Measurements from ENCODE around the gene PLSCR4. TPM values are rescaled to one million over a fixed set of nuclear protein-coding genes. Genes with fewer than 3 reads are reported as not detected.
"Not testable (repeated sequence)": the region's sequence is repeated elsewhere in the genome, so short reads cannot be mapped to it uniquely, and the experiment has no call there.

The PLSCR4 gene, protein sequence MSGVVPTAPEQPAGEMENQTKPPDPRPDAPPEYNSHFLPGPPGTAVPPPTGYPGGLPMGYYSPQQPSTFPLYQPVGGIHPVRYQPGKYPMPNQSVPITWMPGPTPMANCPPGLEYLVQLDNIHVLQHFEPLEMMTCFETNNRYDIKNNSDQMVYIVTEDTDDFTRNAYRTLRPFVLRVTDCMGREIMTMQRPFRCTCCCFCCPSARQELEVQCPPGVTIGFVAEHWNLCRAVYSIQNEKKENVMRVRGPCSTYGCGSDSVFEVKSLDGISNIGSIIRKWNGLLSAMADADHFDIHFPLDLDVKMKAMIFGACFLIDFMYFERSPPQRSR
- polyA plus RNA-seq (2012; ENCODE audit: insufficient read depth, insufficient read length): not detected

DNA sequence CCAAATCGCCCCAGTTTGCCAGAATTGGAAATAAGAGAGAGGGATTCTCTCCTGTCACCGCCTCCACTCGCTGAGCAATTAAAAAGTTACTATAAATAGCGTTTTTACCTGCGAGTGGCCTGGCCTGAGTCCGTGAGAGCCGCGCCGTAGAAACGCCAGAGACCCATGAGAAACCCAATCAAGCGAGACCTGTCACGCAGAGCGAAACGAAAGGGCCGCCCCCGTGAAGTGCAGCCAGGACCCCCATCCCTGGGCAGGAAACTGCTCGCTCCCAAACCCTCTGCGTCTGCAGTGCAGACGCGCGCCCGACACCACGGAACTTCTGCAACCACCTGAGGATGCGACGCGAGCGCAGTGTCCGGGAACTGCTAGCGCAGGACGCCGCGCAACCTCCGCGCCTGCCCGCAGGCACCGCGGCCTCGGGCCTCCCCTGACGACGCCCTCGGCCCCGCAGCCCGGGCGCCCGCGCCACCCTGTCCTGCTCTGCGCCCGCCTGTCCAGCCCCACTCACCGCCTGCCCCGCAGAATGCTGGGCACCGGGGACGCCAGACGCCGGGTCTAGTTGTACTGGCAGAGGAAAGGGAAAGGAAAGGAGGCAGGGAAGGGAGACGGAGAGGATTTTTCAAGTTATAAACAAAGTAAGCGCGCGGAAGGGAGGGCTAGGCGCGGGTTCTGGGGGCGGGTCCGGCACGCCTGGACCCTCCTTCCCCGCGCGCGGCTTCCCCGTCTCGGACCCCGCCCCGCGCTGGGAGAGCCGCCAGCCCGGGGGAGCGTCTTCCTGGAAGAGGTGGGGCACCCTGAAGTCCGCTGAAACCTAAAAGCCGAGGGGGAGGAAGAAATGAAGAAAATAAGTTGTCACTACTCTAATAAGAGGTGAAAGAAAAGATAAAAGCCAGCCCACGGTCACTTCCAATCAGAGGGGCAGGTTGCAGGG is at the start of gene PLSCR4:
TSS of gene PLSCR4 (minus strand) at position 657 of the 934 bp plus-strand sequence. CDS start 29,034 bp downstream, outside the sequence.
- DNase-seq (ENCODE audit: low read depth, low spot score): no peak
- H3K4me3 ChIP-seq (ENCODE audit: low read length): no peak within 1 kb of the TSS

DNA sequence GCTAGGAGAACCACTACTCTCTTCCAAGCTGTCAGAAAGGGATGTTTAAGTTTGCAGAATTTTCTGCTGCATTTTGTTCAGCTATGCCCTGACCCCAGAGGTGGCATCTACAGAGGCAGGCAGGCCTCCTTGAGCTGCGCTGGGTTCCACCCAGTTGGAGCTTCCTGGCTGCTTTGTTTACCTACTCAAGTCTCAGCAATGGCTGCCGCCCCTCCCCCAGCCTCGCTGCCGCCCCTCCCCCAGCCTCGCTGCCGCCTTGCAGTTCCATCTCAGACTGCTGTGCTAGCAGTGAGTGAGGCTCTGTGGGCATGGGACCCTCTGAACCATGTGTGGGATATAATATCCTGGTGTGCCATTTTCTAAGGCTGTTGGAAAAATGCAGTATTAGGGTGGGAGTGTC is 42.5 kb upstream of the PLSCR4 start:
- not testable (repeated sequence) for H3K4me3 ChIP-seq (ENCODE audit: low read length); DNase-seq (ENCODE audit: low read depth, low spot score)

DNA sequence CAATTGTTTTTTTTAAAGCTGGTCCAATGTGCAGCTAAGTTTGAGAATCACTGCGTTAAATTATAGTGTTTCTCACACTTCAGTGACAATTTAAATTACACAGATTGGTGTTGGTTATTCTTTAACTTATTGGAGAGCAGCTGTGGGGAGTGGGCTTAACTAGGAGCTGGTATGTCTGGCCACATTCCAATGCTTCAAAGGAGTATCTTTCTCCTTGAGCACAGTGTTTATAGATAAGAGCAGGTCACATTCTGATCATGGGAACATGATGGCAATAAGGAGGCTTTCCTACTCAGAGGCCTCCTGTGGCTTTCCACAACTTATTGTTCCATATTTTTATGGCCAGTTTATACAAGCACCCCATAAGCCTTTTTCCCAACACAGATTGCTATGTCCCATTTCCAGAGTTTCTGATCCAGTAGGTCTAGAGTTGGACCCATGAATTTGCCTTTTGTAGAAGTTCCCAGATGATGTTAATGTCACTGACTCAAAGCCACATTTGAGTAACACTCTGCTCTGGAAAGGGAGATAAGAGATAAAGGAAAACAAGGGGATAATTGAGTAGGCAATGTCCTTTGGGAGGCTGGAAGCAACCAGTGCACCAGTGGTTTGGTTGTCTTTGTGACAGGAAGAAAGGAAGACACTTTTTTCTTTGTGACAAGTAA is 33.0 kb upstream of the PLSCR4 start:
- no peak for DNase-seq (ENCODE audit: low read depth, low spot score)
- no peak overlapping the region for H3K4me3 ChIP-seq (ENCODE audit: low read length)

DNA sequence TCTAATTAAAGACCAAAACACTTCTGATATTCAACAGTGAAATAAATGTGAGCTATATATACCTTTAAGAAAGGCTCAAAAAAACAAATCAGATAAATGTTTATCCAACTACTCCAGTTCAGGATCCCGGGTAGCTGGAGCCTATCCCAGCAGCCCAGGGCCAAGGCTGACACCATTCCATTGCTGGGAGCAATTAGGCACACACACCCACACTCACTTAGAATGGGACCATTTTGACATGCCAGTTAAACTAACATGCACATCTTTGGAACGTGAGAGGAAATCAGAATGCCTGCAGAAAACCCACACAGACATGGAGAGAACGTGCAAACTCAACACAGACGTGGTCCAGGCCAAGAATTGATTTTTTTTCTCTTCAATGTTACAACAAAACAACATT is 30.0 kb upstream of the PLSCR4 start:
- DNase-seq (ENCODE audit: low read depth, low spot score): no peak
- H3K4me3 ChIP-seq (ENCODE audit: low read length): no peak overlapping the region

DNA sequence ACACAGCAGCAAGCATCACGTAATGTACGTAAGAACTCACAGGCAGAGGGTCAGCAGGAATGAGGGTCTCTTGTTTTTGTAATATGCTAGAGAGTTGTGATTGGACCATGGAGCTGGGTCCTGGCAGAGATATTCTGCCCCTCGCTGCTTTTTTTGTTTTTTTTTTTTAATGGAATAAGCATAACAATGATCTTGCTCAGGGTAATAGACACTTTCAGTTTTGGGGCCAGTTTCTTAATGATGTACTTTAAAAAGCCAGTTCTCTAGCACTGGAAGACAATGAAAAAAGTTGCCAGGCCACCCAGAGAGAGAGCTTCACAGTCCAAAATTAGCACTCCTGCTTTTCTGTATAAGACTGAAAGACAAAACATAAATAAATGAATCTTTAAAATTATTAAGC is 29.0 kb upstream of the PLSCR4 start:
- DNase-seq (ENCODE audit: low read depth, low spot score): no peak
- no peak overlapping the region for H3K4me3 ChIP-seq (ENCODE audit: low read length)

DNA sequence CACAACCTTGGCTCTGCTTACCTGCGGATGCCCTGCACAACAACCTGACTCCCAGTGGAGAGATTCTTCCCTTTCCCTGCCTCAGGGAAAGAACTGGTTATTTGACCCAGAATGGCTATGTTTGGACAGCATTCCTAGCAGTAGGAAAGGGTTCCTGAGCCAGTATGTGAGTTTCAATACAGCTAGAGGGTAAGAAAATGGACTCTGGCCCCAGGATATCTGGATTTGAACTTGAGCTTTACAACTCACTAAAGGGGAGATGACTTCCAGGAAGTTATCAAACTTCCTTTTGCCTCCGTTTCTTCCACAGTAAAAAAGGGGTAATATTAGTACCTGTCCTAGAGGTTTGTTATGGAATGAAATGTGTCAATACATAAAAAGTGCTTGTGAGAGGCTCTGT is 28.1 kb upstream of the PLSCR4 start:
- no peak for DNase-seq (ENCODE audit: low read depth, low spot score)
- H3K4me3 ChIP-seq (ENCODE audit: low read length): no peak overlapping the region

DNA sequence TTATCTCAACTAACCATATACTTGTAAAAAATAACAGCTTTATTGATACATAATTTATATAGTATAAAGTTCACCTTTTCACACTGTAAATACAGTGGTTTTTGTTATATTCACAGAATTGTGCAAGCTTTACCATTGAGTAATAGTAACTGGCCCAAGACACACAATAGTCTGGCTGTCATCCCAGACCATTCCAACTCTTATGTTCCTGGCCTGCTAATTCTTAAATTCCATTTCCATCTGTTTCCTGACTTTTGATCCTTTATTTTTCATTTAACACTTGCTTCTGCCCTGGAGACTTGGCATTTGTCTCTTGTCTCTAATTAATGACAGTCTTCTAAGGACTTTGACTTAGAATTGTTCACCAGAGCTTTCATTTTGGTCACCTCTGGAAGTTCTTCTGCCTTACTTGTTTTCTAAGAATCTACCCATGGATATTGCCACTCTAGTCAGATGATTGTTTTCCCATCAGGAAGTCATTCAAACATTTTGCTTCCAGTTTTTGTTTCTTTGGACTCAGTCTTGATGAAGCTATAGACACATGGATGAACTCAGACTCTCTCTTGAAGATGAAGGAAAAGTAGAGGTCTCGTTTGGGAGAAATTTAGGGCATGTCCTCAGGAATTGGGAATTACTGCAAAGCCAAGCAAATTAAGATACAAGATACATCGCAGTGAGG is 27.2 kb upstream of the PLSCR4 start:
- no peak overlapping the region for H3K4me3 ChIP-seq (ENCODE audit: low read length)
- DNase-seq (ENCODE audit: low read depth, low spot score): no peak

DNA sequence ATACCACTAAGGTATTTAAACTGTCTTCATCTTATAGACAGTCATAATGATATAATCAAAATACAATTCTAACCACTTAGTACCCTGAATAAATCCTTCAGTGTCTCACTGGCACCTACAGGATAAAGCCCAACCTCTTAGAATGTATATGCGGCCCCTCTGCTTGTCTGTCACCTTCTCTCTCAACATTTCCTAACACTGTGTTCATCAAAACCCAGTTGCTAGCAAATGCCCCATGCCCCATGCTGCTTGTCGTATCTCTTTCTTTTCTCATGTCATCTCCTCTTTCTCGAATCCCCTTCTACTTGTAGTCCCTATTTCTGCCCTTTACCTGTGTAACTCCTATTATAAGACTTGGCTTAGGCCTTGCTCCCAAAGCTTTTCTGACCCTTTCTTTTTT is 24.6 kb upstream of the PLSCR4 start:
- no peak overlapping the region for H3K4me3 ChIP-seq (ENCODE audit: low read length)
- DNase-seq (ENCODE audit: low read depth, low spot score): no peak

DNA sequence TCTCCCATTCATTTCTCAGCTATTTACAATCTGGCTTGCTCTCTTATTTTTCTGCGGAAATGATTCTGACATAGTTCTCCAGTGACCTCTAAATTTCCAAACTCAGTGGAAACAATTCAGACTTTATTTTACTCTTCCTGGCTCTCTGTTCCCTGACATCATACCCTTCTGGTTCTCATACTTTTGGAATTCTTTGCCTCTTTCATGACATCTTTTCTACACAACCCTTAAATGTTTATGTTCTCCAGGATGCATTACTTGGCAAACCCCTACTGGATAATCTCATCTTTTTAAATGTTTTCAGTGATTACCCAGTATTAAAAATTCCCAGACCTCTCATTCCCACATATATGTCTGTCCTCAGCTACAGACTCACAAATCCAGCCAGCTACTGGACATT is 23.9 kb upstream of the PLSCR4 start:
- DNase-seq (ENCODE audit: low read depth, low spot score): no peak
- H3K4me3 ChIP-seq (ENCODE audit: low read length): no peak overlapping the region

DNA sequence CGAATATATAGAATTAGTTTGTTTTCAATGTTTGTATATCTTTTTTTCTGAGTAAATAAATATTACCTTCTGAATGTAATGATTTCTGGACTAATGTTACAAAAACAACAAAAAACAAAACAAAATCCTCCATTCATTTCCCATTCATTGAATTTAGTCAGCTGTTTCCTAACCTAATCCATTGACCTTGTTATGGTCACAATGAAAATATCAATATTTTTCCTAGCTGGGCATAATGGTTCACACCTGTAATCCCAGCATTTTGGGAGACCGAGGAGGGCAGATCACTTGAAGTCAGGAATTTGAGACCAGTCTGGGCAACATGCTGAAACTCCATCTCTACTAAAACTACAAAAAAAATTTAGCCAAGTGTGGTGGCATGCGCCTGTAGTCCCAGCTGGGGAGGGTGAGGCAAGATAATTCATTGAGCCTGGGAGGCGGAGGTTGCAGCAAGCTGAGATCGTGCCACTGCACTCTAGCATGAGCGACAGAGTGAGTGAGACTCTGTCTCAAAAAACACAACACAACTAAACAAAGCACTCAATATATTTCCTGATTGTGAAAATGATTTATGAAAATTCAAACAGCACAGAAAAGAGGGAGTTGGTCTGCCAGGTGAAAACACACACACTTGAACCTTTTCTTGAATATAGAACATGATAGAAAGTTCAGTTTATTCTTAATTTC is 23.0 kb upstream of the PLSCR4 start:
- DNase-seq (ENCODE audit: low read depth, low spot score): no peak
- H3K4me3 ChIP-seq (ENCODE audit: low read length): no peak overlapping the region

DNA sequence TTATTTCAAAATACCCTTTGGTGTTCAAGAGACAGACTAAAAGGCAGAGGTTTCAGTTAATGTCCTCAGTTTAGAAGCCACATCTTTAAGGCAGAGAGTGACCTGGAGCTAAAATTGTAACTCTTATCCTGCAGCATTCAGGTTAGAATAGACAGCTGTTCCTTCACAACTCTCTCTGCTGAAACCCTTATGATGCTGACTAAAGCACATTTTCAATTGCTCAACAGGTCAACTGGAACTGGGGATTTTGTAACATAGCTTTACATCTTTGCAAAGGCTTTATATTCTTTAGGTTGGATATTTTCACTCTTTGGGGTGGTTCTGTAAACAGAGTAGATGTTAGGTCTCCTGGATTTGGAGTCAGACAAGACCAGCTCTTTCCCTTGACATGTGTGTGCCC is 20.3 kb upstream of the PLSCR4 start:
- DNase-seq (ENCODE audit: low read depth, low spot score): no peak
- H3K4me3 ChIP-seq (ENCODE audit: low read length): no peak overlapping the region

DNA sequence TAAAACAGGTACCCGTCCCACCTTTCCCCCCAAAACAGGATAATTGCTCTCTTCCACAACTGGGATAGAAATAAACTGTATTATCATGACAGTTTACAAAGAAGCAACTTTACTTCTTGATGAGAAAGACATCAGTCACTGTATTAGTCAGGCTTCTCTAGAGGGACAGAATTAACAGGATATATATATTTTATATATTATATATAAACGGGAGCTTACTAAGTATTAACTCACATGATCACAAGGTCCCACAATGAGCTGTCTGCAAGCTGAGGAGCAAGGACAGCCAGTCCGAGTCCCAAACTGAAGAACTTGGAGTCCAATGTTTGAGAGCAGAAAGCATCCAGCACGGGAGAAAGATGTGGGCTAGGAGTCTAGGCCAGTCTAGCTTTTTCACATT is 18.4 kb upstream of the PLSCR4 start:
- H3K4me3 ChIP-seq (ENCODE audit: low read length): no peak overlapping the region
- no peak for DNase-seq (ENCODE audit: low read depth, low spot score)

DNA sequence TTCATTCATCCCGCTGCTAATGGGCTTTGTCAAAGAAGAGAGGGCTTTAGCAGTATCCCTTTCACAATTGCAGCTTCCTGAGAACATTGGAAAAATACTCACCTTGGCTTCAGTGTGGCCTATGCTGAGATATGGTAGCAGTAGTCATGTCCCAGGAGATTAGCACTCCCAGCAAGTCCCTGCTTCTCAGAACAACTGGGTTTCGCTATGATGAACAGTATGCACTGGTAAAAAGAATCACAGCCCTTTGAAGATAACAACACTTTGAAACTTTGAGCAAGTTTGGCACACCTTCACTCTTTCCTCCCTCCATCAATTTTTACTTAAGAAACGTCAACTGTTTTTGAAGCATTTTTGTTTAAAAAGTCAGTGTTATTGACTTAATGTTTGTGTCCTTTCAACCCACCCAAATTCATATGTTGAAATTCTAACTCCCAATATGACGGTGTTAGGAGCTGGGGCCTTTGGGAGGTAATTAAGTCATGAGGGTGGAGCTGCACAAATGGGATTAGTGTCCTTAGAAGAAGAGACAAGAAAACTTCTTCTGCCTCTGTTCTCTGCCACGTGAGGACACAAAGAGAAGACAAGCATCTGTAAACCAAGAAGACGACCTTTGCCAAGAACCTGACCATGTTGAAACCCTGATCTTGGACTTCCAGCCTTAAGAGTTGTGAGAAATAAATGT is 17.8 kb upstream of the PLSCR4 start:
- DNase-seq (ENCODE audit: low read depth, low spot score): no peak
- no peak overlapping the region for H3K4me3 ChIP-seq (ENCODE audit: low read length)

DNA sequence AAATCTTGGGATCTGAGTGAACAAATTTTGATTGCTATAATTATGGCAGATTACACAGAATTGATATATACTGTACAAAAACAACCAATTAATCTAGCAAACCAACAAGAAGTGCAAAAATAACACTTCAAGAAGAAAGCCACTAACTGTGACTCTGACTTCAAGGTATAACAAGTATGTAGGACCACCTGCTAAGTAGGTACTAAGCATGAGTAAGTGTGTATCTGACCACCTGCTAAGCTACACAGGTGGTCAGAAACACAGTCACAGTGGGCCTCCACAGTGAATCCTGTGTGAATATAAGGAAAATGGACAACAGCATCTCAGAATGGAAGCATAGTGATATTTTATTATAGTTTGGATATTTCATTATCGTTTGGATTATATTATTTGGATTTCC is 14.8 kb upstream of the PLSCR4 start:
- H3K4me3 ChIP-seq (ENCODE audit: low read length): no peak overlapping the region
- DNase-seq (ENCODE audit: low read depth, low spot score): no peak

DNA sequence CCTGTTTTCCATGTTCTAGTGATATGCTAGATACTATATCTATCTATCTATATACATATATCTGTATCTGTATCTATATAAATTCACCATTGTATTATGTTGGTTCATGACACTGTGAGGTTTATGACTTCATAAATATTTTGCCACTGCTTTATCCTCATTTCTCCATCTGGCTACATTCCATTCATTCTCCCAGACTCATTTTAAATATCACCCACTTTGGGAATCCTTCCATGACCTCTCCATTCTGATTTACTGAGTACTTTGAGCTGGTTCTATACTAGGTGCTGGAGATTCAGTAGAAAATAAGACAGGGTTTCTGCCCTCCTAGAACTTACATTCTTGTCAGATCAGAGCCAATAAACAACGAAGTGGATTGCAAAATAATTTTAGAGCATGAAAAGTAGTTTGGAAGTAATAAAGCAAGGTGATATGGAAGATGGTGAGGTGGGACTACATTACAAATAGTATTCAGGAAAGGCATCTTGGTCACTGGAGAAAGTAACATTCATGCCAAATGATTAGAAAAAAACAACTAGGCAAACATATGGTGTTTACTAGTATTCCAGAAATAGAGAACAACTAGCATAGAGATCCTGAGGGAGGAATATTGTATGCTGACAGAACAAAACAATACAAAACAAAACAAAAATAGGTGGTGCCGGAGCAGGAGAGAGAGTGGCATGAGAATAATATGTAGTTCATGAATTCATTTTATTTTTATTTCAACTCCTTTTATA is 11.6 kb upstream of the PLSCR4 start:
- no peak overlapping the region for H3K4me3 ChIP-seq (ENCODE audit: low read length)
- no peak for DNase-seq (ENCODE audit: low read depth, low spot score)

DNA sequence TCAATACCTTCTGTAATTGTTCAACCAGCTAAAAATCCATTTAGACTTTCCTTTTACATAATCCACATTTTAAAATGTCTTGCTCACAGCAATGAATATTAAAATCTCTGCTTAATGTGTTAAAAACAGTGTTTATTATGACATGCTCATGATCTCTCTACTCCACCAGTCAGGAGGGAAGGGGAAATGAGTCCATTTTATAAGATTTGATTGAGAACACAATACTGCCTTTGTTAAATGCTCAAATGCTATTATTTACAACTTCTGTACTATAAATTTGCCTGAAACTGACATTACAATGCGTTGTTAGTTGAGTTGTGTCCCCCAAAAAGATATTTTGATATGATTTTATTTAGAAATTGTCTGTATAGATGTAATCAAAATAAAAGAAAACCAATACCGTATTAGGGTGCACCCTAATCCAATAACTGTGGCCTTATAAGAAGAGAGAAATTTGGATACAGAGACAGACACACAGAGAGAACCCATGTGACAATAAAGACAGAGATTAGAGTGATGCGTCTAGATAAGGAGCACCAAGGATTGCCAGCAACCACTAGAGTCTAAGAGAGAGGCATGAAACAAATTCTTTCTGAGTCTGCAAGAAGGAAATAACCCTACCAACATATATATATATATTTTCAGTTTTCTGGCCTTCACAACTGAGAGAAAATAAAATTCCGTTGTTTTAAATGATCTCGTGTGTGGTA is 9.1 kb upstream of the PLSCR4 start:
- DNase-seq (ENCODE audit: low read depth, low spot score): no peak
- H3K4me3 ChIP-seq (ENCODE audit: low read length): no peak overlapping the region

All from Jurkat, Clone E6-1 (cell line).